ENCODE results near the gene BCL10. TPM values are rescaled to one million over a fixed set of nuclear protein-coding genes. Genes with fewer than 3 reads are reported as not detected.
A peak's percentile ranks its signal among the peaks of the same experiment; 100 is the strongest.

BCL10 gene
- total and polyA plus RNA-seq, 2 of the 13 experiments (the other 11 are each of a cell fraction or from before 2014, with no cell fraction given): 3.7 to 14.1 TPM

- Histone ChIP-seq H4K20me1 (ENCODE audit: insufficient read depth, low read length) (no peaks in the 10 kb centered on the region), H3K4me1 (ENCODE audit: insufficient read depth, low read length) (no peaks in the 10 kb centered on the region), H3K4me3 (replicated peaks in 1 of 3; ENCODE audit: insufficient read depth in 1 of 3, low read depth in 2 of 3, low read length in 3 of 3) (no peak overlapping the region), H3K9me3 (ENCODE audit: low read length) (no peaks in the 10 kb centered on the region), H3K27ac (ENCODE audit: extremely low read length, insufficient read depth, low read length) (no peak overlapping the region), H3K36me3 (replicated peaks in 1 of 2; ENCODE audit: control insufficient read depth in 1 of 2, insufficient read depth in 2 of 2, low read length in 2 of 2) (no peaks in the 10 kb centered on the region), H3K9ac (ENCODE audit: insufficient read depth, low read depth, low read length) (no peak overlapping the region), H3K4me2 (ENCODE audit: low read depth, low read length) (no peak overlapping the region), H3K79me2 (ENCODE audit: insufficient read depth, low read length) (no peaks in the 10 kb centered on the region), H3K27me3 (ENCODE audit: control insufficient read depth in 1 of 2, insufficient read depth in 2 of 2, low read length in 2 of 2) (peaks cover 0 to 9% of the 10 kb centered on the region in 2 experiments; a peak in 1 of 5 replicates), H2AFZ (ENCODE audit: low read length) (peak overlapping the region; percentile 42)
- CTCF ChIA-PET (ENCODE audit: low intra/inter-chr PET ratio, low total read pairs): no interaction called here
- ATAC-seq: no peak
- intact Hi-C loops (cut with micrococcal nuclease; ENCODE audit: unreplicated experiment): no loop called here
- no TSS peak for BruUV-seq (replicated peaks)
- POLR2A ChIA-PET: no interaction called here
- 52% methylated on average over 4 of the region's 4 CpGs for WGBS (ENCODE audit: low lambda C conversion rate)
- in situ Hi-C loops (cut with HindIII; ENCODE audit: extremely low pct_ligation_motif_present, low pct_unique_long_range_greater_than_20kb): no loop called here
- TF ChIP-seq CEBPB (IDR thresholded peaks at IDR 0.05; ENCODE audit: borderline replicate concordance, low read depth, low read length) (peak; percentile 33; the same call in 1 of the 2 replicates), HNRNPUL1 (IDR thresholded peaks at IDR 0.05; ENCODE audit: low read depth, low read length) (no peak)
- DNase-seq (ENCODE audit: low spot score): no peak
- FAIRE-seq: no peak
Observed at GRCh38 chr1:85289848-85290335, 13.5 kb upstream of the BCL10 start.

- ChIA-PET POLR2A (no interaction called here), CTCF (ENCODE audit: low intra/inter-chr PET ratio, low total read pairs) (no interaction called here)
- H3K36me3 ChIP-seq (replicated peaks in 1 of 2; ENCODE audit: control insufficient read depth in 1 of 2, insufficient read depth in 2 of 2, low read length in 2 of 2): no peaks in the 10 kb centered on the region
- no peak for DNase-seq (ENCODE audit: low spot score)
- in situ Hi-C loops (cut with HindIII; ENCODE audit: extremely low pct_ligation_motif_present, low pct_unique_long_range_greater_than_20kb) (no loop called here), intact Hi-C loops (cut with micrococcal nuclease; ENCODE audit: unreplicated experiment) (no loop called here)
- H3K79me2 ChIP-seq (ENCODE audit: insufficient read depth, low read length): no peaks in the 10 kb centered on the region
- WGBS (ENCODE audit: low lambda C conversion rate): 15% methylated on average over 9 of the region's 9 CpGs
- BruUV-seq (replicated peaks): no TSS peak
- H2AFZ ChIP-seq (ENCODE audit: low read length): peak overlapping the region; percentile 42
- H3K4me1 ChIP-seq (ENCODE audit: insufficient read depth, low read length): peaks cover 3% of the 10 kb centered on the region; the same call in 1 of the 2 replicates
- H3K9ac ChIP-seq (ENCODE audit: insufficient read depth, low read depth, low read length): no peak overlapping the region
- TF ChIP-seq FOSL2 (CRISPR knock-in tag; IDR thresholded peaks at IDR 0.05) (peak; percentile 39), ZNF333 (CRISPR knock-in tag; IDR thresholded peaks at IDR 0.05; ENCODE audit: borderline replicate concordance) (no peak)
- no peak for ATAC-seq
- no peak overlapping the region for H3K27ac ChIP-seq (ENCODE audit: extremely low read length, insufficient read depth, low read length)
- no peaks in the 10 kb centered on the region for H3K9me3 ChIP-seq (ENCODE audit: low read length)
- H3K4me3 ChIP-seq (replicated peaks in 1 of 3; ENCODE audit: insufficient read depth in 1 of 3, low read depth in 2 of 3, low read length in 3 of 3): no peak overlapping the region
- H3K4me2 ChIP-seq (ENCODE audit: low read depth, low read length): no peak overlapping the region
- no peaks in the 10 kb centered on the region for H4K20me1 ChIP-seq (ENCODE audit: insufficient read depth, low read length)
- FAIRE-seq: no peak
- peaks cover 0 to 9% of the 10 kb centered on the region in 2 experiments; a peak in 1 of 5 replicates for H3K27me3 ChIP-seq (ENCODE audit: control insufficient read depth in 1 of 2, insufficient read depth in 2 of 2, low read length in 2 of 2)
Observed at GRCh38 chr1:85289207-85289847, 12.9 kb upstream of the BCL10 start.
